Kidney (tissue), 14 donors: ENCODE data around the gene PIH1D1. TPM values are rescaled to one million over a fixed set of nuclear protein-coding genes. Genes with fewer than 3 reads are reported as not detected.
A peak's percentile ranks its signal among the peaks of the same experiment; 100 is the strongest.

Source experiments
- DNase-seq, 5 donors: peaks; one replicate each; pipeline ENCODE4 v3.0.0-alpha.2; 2013 to 2020
- FAIRE-seq: peaks from 2 replicates; lab custom pipeline; 2012; peaks lifted over from hg19 to GRCh38; lab: Jason Lieb, UNC
- H3K27ac ChIP-seq, 2 donors: one replicate each; pipeline ENCODE4 v1.7.0; 2013; ENCODE audit warnings: low read depth in 2 of 2, low read length in 2 of 2, inconsistent platforms in 1 of 2
- H3K27me3 ChIP-seq: one replicate; pipeline ENCODE4 v1.7.1; 2013; ENCODE audit warnings: low read length, inconsistent platforms; ENCODE audit not compliant: control insufficient read depth, insufficient read depth
- H3K36me3 ChIP-seq, 3 donors: one replicate each; pipeline versions ENCODE4 v1.7.0 to v1.7.1; 2013; ENCODE audit warnings: low read length in 3 of 3, control low read depth in 1 of 3, inconsistent platforms in 1 of 3; ENCODE audit not compliant: insufficient read depth in 3 of 3, control insufficient read depth in 2 of 3
- H3K4me1 ChIP-seq, 3 donors: one replicate each; pipeline versions ENCODE4 v1.7.0 to v1.7.1; 2013; ENCODE audit warnings: low read length in 3 of 3, inconsistent platforms in 1 of 3, low read depth in 1 of 3; ENCODE audit not compliant: control insufficient read depth in 2 of 3, insufficient read depth in 2 of 3
- H3K4me3 ChIP-seq, 3 donors: one replicate each; pipeline versions ENCODE4 v1.7.0 to v1.8.1; 2013; ENCODE audit warnings: low read length in 3 of 3, control low read depth in 1 of 3, inconsistent platforms in 1 of 3
- H3K9ac ChIP-seq, 3 donors: one replicate each; pipeline versions ENCODE4 v1.7.0 to v1.7.1; 2013; ENCODE audit warnings: low read length in 3 of 3, control low read depth in 1 of 3, inconsistent platforms in 1 of 3
- H3K9me3 ChIP-seq, 3 donors: one replicate each; pipeline versions ENCODE4 v1.7.0 to v1.7.1; 2013; ENCODE audit warnings: low read length in 3 of 3, control low read depth in 1 of 3, inconsistent platforms in 1 of 3; ENCODE audit not compliant: control insufficient read depth in 2 of 3, insufficient read depth in 1 of 3
- intact Hi-C: fragments of 100-400 bp; cut with DNase I; formaldehyde crosslinking; loops from one replicate; pipeline ENCODE4 v1.11.1; 2022
- polyA plus RNA-seq: library from polyadenylated mRNA; stranded (reverse); fragments of 350-450 nt; fragmentation: Illumina TruSeq; extraction: RNeasy Lipid Tissue Mini Kit (QIAGEN cat#74804); gene quantifications from one replicate; pipeline ENCODE4 v1.2.3, GENCODE V29; 2014; ENCODE audit warnings: low read depth, low replicate concordance; ENCODE audit not compliant: insufficient read depth
- total RNA-seq: library from RNA; stranded (reverse); fragmentation: NEBNext Ultra II Directional; extraction: Animal tissue kit (Norgen Biotek cat#: 25700); gene quantifications from one replicate; pipeline ENCODE4 v1.2.1, GENCODE V29; 2021
- TF ChIP-seq, protein P1 (sequence below): IDR thresholded peaks from 3 replicates; pipeline ENCODE4 v1.5.1; 2012; ENCODE audit warnings: mild to moderate bottlenecking, moderate library complexity, borderline replicate concordance; ENCODE audit not compliant: insufficient read depth; ENCODE audit errors: extremely low read depth
- donor health status: control.
- donor health status: control.
- donor health status: control.
- donor health status: control.
- donor health status: control.
- donor health status: DM: yes; HTN: yes; CAD: no.
- donor health status: Normal renal cell carcinoma (clear cell type).

Gene PIH1D1
- total and polyA plus RNA-seq, 2 donors from 2014 or later: 74.0 to 97.2 TPM

DNA sequence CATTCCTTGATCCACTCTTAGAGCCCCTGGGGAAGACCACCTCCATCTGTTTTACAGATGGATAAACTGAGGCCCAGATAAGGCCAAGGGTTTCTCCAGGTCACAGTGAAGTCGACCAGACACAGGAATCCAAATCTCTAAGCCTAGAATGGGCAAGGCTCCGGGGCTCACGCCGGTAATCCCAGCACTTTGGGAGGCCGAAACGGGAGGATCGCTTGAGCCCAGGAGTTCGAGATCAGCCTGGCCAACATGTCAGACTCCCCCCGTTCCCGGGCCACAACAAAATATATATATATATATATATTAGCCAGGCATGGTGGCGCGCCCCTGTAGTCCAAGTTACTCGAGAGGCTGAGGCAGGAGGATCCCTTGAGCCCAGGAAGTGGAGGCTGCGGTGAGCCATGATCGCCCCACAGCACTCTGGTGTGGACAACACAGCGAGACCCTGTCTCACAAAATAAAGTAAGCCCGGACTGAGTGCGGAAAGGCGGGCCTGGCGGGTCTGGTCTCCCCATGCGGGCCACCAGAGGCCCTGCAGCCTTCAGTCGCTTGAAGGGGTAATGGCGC, 35.2 kb upstream of the PIH1D1 start:
- intact Hi-C loops: no loop called here
- H3K27me3 ChIP-seq: no peaks in the 10 kb centered on the region
- H3K9me3 ChIP-seq: no peaks in the 10 kb centered on the region
- peak overlapping the region in 1 of 2 donors; percentile 87 for H3K27ac ChIP-seq
- TF ChIP-seq, protein P1, sequence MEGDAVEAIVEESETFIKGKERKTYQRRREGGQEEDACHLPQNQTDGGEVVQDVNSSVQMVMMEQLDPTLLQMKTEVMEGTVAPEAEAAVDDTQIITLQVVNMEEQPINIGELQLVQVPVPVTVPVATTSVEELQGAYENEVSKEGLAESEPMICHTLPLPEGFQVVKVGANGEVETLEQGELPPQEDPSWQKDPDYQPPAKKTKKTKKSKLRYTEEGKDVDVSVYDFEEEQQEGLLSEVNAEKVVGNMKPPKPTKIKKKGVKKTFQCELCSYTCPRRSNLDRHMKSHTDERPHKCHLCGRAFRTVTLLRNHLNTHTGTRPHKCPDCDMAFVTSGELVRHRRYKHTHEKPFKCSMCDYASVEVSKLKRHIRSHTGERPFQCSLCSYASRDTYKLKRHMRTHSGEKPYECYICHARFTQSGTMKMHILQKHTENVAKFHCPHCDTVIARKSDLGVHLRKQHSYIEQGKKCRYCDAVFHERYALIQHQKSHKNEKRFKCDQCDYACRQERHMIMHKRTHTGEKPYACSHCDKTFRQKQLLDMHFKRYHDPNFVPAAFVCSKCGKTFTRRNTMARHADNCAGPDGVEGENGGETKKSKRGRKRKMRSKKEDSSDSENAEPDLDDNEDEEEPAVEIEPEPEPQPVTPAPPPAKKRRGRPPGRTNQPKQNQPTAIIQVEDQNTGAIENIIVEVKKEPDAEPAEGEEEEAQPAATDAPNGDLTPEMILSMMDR: no peak
- peaks cover 10 to 24% (median 23%) of the 10 kb centered on the region in 3 donors for H3K36me3 ChIP-seq
- peak overlapping the region in 2 of 3 donors; percentile 37 to 51 for H3K4me3 ChIP-seq
- H3K4me1 ChIP-seq: peaks cover 0 to 21% (median 10%) of the 10 kb centered on the region in 3 donors
- peak overlapping the region in 1 of 3 donors; percentile 65 for H3K9ac ChIP-seq
- DNase-seq (no peak), FAIRE-seq (no peak)

DNA sequence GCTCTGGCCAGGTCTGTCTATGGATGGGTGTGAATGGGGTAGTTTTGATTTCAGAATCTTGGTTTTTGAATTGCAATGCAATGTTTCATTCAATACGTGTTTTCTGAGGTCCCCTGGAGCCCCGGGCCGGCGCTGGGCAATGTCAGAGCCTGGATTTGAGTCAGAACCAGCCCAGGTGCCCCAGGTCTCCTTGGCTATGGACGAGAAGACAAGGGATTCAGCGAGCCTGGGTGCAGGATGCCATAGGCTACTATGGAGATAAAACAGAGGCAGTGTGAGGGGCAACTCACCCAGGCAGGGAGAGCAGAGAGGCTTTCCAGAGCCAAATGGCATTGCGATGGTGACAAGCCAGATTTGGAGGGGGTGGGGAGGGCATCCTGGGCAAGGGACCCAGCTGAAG, 34.6 kb upstream of the PIH1D1 start:
- H3K9ac ChIP-seq: no peak overlapping the region
- H3K9me3 ChIP-seq: no peaks in the 10 kb centered on the region
- no peak overlapping the region for H3K4me3 ChIP-seq
- FAIRE-seq: no peak
- H3K4me1 ChIP-seq: peaks cover 0 to 21% (median 10%) of the 10 kb centered on the region in 3 donors
- TF ChIP-seq, protein P1: no peak
- no peak for DNase-seq
- intact Hi-C loops: no loop called here
- H3K27me3 ChIP-seq: no peaks in the 10 kb centered on the region
- H3K27ac ChIP-seq: no peak overlapping the region
- H3K36me3 ChIP-seq: peaks cover 10 to 24% (median 19%) of the 10 kb centered on the region in 3 donors

DNA sequence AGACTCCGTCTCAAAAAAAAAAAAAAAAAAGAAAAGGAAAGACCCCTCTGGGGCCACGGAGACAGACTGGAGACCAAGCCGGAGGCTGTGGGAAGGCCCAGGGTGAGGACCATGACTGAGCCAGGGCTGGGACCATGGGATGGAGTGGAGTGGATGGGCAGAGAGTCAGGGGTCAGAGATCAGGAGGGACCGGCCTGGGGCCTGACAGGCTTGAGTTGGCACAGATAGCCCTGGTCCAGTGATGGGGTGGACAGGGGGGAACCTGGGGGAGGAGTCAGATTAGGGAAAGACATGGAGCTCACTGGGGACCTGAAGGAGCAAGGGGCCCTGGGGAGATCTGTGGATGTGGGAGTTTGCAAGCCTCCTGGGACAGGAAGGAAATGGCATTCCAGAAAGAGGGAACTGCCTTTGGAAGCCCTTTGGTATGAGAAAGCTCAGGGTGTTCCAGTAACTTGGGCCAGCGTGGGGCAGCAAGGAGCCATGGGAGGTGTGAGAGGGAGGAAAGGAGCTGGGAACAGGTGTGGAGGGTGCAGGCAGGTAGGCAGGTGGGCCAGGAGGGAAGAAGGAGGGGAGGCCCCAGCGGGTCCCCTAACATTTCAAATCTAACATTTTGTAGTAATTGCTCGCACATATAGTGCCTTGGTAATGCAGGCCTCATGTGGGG, 29.5 kb upstream of the PIH1D1 start:
- H3K27me3 ChIP-seq: no peaks in the 10 kb centered on the region
- H3K4me1 ChIP-seq: no peaks in the 10 kb centered on the region
- TF ChIP-seq, protein P1: no peak
- DNase-seq (peak in 1 of 5 donors; percentile 59), FAIRE-seq (no peak)
- no peak overlapping the region for H3K27ac ChIP-seq
- no peak overlapping the region for H3K9ac ChIP-seq
- intact Hi-C loops: no loop called here
- no peaks in the 10 kb centered on the region for H3K9me3 ChIP-seq
- H3K4me3 ChIP-seq: no peak overlapping the region
- H3K36me3 ChIP-seq: no peaks in the 10 kb centered on the region
